DMS79 treated with DMSO at 0.1 percent for 48 hours (cell line): ENCODE measurements around the gene TXNRD3.

Experiments used
- DNase-seq: peaks from one replicate; lab custom pipeline; 2025; lab: John Stamatoyannopoulos, UW

The TXNRD3 gene

DNA sequence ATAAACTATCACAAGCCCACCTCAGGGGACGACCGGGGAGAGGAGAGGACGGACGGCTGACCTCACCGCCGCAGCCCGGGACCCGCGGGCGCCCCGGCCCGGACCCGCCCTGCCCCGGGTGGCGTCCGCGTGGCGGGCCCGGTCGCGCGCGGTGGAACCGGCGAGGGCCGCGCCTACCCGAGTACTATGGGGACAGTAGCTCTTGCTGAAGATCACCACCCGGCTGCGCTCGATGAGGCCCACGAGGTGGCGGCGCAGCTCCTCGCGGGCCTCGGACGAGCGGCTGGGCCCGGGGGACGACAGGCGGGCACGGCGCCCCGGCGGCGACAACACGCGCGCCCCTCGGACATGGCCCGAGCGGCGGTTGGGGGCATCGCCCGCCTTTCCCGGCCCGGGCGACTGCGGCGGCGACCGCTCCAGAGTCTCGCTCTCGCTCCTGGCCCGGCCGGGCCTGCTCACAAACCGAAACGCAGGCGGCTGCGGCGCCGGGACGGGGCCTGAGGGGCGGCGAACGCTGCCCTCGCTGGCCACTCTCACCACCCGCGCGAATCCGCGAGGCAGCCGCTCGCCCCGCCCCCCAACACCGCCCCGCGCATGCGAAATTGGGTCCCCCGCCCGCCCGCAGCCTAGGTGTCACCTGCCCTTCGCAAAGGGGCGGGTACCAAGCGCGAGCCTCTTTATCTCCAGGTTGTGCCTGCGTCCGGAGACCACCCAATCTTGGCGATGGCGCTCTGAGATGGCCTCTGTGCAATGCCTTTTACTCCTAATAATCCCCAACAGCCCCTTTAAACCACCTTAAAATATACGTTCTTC, at the start of gene TXNRD3:
TXNRD3 (minus strand) TSS at position 554 of the 813 bp plus-strand sequence.
- peak; percentile 78 for DNase-seq

GRCh38 chr3:126703512-126704493, 48.9 kb upstream of the TXNRD3 start, which contains the start of gene CHCHD6:
CHCHD6 (plus strand) TSS chr3:126704240; CDS start chr3:126704313, 73 bp downstream.
- DNase-seq, result peak; percentile 90

GRCh38 chr3:126699011-126699410, 44.1 kb upstream of the TXNRD3 start:
- no peak for DNase-seq

- peak; percentile 28 for DNase-seq
Observed at GRCh38 chr3:126696701-126697267, 41.9 kb upstream of the TXNRD3 start.

GRCh38 chr3:126693921-126694320, 39.0 kb upstream of the TXNRD3 start:
- no peak for DNase-seq

GRCh38 chr3:126692858-126693257, 37.9 kb upstream of the TXNRD3 start:
- no peak for DNase-seq

DNA sequence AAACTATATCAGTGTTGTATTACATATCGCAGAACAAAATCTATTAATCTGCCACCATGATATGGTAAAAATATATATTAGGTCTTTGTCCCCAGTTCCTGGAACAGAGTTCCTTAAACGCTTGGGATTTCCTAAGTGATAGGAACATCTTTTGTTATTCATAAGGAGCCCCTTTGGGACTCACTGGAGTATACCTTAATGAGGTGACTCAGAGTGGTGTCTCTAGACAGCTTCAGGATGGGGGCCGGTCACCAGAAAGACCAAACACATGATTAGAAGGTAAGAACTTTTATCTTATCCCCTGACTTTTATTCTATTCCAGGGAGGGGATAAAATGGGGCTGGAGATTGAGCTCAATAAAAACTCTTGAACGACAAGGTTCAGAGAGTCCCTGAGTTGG, 36.8 kb upstream of the TXNRD3 start:
- DNase-seq, result no peak

GRCh38 chr3:126685493-126685892, 30.6 kb upstream of the TXNRD3 start:
- DNase-seq, result no peak

DNA sequence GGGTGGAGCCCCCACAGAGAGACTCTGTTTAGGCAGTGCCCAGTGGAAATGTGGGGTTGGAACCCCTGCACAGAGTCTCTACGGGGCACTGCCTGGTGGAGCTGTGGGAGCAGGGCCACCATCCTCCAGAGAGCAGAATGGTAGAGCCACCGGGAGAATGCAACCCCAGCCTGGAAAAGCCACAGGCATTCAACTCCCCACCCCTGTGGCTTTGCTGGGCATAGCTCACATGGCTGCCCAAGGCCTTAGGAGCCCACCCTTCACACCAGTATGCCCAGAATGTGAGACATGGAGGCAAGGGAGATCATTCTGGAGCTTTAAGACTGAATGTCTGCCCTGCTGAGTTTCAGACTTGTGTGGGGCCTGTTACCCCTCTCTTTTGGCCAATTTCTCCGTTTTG, 30.1 kb upstream of the TXNRD3 start:
- DNase-seq, result no peak

DNA sequence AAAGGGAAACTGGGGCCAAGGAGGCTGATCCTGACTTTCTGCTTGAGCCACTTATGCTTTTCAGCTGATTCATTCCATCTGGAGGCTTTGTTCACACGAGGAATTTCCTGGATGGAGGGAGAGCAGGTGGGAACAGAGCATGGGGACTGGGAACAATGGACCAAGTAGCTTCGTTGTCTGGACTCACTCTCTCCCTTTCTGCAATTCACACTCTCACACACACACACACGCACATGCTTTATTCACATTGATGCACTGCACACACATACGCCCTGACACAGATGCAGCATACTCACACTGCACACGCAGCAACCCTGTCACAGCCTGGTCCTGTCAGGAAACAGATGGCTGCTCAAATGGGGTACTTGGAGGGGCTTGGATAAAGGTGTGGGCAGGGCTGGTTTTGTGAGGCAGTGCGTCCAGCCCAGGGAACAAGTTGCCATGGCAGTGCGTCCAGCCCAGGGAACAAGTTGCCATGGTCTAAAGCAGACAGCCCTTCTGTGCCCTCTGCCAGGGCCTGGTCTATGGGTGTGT, 29.4 kb upstream of the TXNRD3 start:
- DNase-seq, result peak; percentile 62

- DNase-seq, result no peak
Observed at GRCh38 chr3:126683069-126683468, 28.1 kb upstream of the TXNRD3 start.

GRCh38 chr3:126682009-126682408, 27.1 kb upstream of the TXNRD3 start:
- DNase-seq, result no peak

GRCh38 chr3:126680667-126681055, 25.7 kb upstream of the TXNRD3 start:
- no peak for DNase-seq

GRCh38 chr3:126679831-126680666, 25.1 kb upstream of the TXNRD3 start:
- no peak for DNase-seq

DNA sequence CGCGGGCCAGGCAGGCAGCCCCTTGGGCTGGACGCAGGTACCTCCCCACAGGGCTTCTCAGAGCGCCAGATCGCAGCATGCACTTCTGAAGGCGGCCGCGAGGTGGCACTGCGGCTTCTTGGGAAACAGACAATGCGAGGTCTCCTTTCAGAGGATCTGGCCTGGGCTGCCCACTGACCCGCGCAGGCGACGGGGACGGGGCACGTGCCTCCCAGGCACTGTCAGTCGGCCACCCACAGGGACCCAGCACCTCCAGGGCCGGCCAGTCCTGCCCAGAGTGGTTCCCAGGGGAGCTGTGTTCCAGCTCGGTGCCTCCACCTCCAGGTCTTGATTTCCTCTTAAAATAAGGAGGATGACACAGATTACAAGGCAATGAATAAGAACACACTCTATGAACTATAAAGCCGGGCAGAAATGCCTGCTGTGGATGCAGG, 24.4 kb upstream of the TXNRD3 start:
- DNase-seq, result peak; percentile 81

GRCh38 chr3:126678693-126679317, 23.9 kb upstream of the TXNRD3 start:
- peak; percentile 68 for DNase-seq

DNA sequence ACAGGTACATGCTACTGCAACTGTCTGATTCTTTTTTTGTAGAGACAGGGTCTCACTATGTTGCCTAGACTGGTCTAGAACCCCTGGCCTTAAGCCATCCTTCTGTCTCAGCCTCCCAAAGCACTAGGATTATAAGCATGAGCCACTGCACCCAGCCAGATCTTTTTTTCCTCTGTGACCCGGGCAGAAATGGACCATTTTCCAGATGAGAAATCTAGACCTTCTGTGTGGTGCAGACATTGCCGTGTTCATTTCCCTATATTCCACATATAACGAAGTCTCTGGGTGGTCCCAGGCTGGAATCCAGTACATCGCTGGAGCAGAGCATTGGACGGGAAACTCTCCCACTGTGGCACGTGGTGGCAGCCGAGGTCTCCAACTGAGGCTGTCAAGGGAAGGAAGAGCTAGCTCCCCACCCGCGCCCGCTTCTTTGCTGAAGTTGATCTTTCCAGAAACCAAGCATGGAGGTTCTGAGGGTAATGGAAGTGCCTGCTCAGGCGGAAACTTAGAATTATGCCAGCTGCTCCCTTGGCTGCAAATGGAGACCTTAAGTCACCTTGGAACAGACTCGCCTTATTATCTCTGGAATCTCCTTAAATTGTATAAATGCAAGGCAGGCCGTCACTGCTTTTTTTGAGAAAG, 23.1 kb upstream of the TXNRD3 start:
- peak; percentile 50 for DNase-seq

- no peak for DNase-seq
Observed at GRCh38 chr3:126676919-126677705, 22.2 kb upstream of the TXNRD3 start.

GRCh38 chr3:126672741-126673140, 17.8 kb upstream of the TXNRD3 start:
- DNase-seq, result peak; percentile 87
